Astrocyte of the cerebellum (primary cell): Measurements from ENCODE around the gene LOXL4.

Source experiments
- DNase-seq: peaks from one replicate; pipeline ENCODE4 v3.0.0-alpha.2; 2011; ENCODE audit warnings: low read depth
- H3K4me3 ChIP-seq: 2 replicates; pipeline ENCODE4 v1.5.1; 2011; ENCODE audit warnings: mild to moderate bottlenecking, low read depth, low read length, moderate library complexity
- CTCF ChIP-seq: IDR thresholded peaks from 2 replicates; pipeline ENCODE4 v1.5.1; 2012; ENCODE audit warnings: low read length, low read depth, moderate library complexity, mild to moderate bottlenecking; ENCODE audit errors: missing control alignments
- in situ Hi-C: cut with HindIII; loops from 2 replicates; pipeline ENCODE4 v1.10.0; 2017; ENCODE audit warnings: low sequenced_read_pairs

Gene LOXL4

GRCh38 chr10:98261436-98262277 lies 6.3 kb downstream of the LOXL4 start:
- DNase-seq: no peak
- in situ Hi-C loops: no loop called here
- H3K4me3 ChIP-seq: no peak overlapping the region
- TF ChIP-seq CTCF: no peak

GRCh38 chr10:98260752-98261151 lies 7.2 kb downstream of the LOXL4 start:
- no peak for DNase-seq
- in situ Hi-C loops: no loop called here
- no peak for TF ChIP-seq CTCF
- no peak overlapping the region for H3K4me3 ChIP-seq

GRCh38 chr10:98260350-98260749 lies 7.6 kb downstream of the LOXL4 start:
- in situ Hi-C loops: no loop called here
- H3K4me3 ChIP-seq: no peak overlapping the region
- TF ChIP-seq CTCF: no peak
- no peak for DNase-seq

GRCh38 chr10:98259606-98260315 lies 8.2 kb downstream of the LOXL4 start:
- TF ChIP-seq CTCF: no peak
- H3K4me3 ChIP-seq: no peak overlapping the region
- in situ Hi-C loops: loop anchor here (10.0 kb wide), 1 partner anchor 115 kb away; no protein-coding TSS in a partner anchor
- DNase-seq: no peak

- TF ChIP-seq CTCF: no peak
- in situ Hi-C loops: loop anchor here (10.0 kb wide), 1 partner anchor 116 kb away; no protein-coding TSS in a partner anchor
- DNase-seq: no peak
- H3K4me3 ChIP-seq: no peak overlapping the region
Measured at GRCh38 chr10:98258683-98259454, 9.1 kb downstream of the LOXL4 start.

GRCh38 chr10:98257961-98258360 lies 10.0 kb downstream of the LOXL4 start:
- H3K4me3 ChIP-seq: no peak overlapping the region
- in situ Hi-C loops: loop anchor here (10.0 kb wide), 1 partner anchor 117 kb away; no protein-coding TSS in a partner anchor
- TF ChIP-seq CTCF: no peak
- no peak for DNase-seq
